ENCODE measurements around the gene AFG3L2.

The AFG3L2 gene

DNA sequence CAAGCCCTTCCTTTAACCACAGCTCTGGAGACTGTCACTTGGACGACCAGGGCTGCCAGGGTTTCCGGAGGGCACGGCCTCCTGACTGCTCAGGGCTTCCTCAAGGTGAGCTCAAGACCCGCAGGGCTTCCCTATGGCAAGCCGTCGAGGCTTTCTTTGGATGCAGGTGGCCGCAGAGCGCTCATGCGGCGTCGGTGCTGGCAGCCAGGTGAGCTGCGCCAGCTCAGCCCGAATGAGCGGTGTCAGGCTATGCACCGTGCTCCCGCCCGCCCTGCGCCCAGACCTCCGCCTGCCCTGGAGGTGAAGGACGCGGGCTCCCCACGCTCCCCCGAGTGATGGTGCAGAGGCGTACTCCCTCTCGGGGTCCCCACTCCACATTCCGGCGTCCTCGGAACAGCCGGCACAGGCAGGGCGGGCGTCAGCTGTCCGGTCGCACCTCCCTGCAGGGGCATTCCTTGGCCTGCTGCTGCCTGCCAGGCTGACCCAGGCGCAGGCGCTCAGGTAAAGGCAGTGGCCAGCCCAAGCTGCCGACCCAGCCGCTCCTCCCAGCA, 89.8 kb downstream of the AFG3L2 start:
- peak overlapping the region; percentile 72 for H3K4me3 ChIP-seq (ENCODE audit: low read depth, low read length)
- no peaks in the 10 kb centered on the region for H3K9me3 ChIP-seq (ENCODE audit: control insufficient read depth, insufficient read depth, low read length)
- peaks cover 29% of the 10 kb centered on the region for H3K27me3 ChIP-seq (ENCODE audit: control insufficient read depth, insufficient read depth, low read length)
- peaks cover 19% of the 10 kb centered on the region for H3K4me1 ChIP-seq (ENCODE audit: control insufficient read depth, insufficient read depth, low read length)
- no peak overlapping the region for H3K27ac ChIP-seq (ENCODE audit: low read depth, low read length)
- no peak overlapping the region for H3K9ac ChIP-seq (ENCODE audit: low read depth, low read length)
- H3K36me3 ChIP-seq (ENCODE audit: control insufficient read depth, insufficient read depth, low read length) = no peaks in the 10 kb centered on the region

DNA sequence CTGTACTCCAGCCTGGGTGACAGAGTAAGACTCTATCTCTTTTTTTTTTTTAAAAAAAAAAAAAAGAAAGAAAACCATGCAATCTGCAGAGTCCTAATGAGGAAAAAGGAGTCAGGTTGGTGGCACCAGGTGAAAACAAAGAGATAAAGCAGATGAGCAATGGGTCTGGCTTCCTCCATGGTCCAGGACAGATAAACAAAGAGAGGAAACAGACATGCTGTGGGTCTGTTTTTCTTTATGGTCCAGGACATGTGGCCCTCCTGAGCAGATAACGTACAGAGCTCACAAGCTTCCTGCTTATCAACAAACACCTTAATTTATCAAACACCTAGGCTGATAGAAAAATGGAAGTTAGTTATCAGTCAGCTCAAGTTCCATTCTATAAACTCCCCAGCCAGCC, 93.4 kb downstream of the AFG3L2 start:
- peaks cover 19% of the 10 kb centered on the region for H3K4me1 ChIP-seq (ENCODE audit: control insufficient read depth, insufficient read depth, low read length)
- H3K4me3 ChIP-seq (ENCODE audit: low read depth, low read length) = no peak overlapping the region
- peaks cover 25% of the 10 kb centered on the region for H3K27me3 ChIP-seq (ENCODE audit: control insufficient read depth, insufficient read depth, low read length)
- no peaks in the 10 kb centered on the region for H3K36me3 ChIP-seq (ENCODE audit: control insufficient read depth, insufficient read depth, low read length)
- H3K27ac ChIP-seq (ENCODE audit: low read depth, low read length) = no peak overlapping the region
- H3K9ac ChIP-seq (ENCODE audit: low read depth, low read length) = no peak overlapping the region
- H3K9me3 ChIP-seq (ENCODE audit: control insufficient read depth, insufficient read depth, low read length) = no peaks in the 10 kb centered on the region

DNA sequence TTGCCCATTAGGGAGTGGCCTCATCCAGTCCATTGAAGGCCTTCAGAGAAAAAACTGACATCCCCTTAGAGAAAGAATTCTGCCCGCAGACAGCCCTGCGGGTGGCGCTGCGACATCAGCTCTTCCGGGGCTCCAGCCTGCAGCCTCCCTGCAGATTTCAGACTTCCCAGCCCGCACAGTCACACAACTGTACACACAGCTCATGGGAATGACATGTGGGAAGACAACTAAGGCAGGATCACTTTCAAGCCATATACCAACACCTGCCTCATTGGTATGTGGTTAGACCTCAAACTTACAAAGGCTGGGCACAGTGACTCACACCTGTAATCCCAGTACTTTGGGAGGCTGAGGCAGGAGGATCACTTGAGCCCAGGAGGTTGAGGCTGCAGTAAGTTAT, 93.8 kb downstream of the AFG3L2 start:
- Histone ChIP-seq H3K36me3 (ENCODE audit: control insufficient read depth, insufficient read depth, low read length) (no peaks in the 10 kb centered on the region), H3K27me3 (ENCODE audit: control insufficient read depth, insufficient read depth, low read length) (peaks cover 24% of the 10 kb centered on the region), H3K27ac (ENCODE audit: low read depth, low read length) (no peak overlapping the region), H3K9me3 (ENCODE audit: control insufficient read depth, insufficient read depth, low read length) (no peaks in the 10 kb centered on the region), H3K4me3 (ENCODE audit: low read depth, low read length) (no peak overlapping the region), H3K9ac (ENCODE audit: low read depth, low read length) (no peak overlapping the region), H3K4me1 (ENCODE audit: control insufficient read depth, insufficient read depth, low read length) (peaks cover 19% of the 10 kb centered on the region)

DNA sequence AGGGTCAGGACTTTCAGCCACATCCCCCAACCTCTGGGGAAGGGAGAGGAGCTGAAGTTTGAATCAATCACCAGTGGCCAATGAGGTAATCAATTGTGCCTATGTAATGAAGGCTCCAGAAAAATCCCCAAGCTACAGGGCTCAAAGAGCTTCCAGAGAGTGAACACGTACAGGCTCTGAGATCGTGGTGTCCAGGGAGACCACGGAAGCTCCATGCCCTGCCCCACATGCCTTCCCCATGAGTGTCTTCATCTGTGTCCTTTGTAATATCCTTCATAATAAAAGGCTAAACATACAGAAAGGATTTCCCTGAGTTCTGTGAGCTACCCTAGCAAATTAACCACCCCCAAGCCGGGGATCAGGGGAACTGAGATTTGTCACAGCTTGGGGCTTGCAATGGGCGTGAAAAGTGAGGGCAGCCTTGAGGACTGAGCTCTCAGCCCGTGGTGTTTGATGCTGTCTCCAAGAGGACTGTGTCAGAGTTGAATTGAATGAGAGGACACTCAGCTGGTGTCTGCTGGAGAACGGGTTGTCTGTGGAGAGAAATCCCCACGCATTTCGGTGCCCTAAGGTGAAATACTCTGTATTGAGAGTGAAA, 94.5 kb downstream of the AFG3L2 start:
- peak overlapping the region; percentile 22 for H3K27ac ChIP-seq (ENCODE audit: low read depth, low read length)
- H3K4me1 ChIP-seq (ENCODE audit: control insufficient read depth, insufficient read depth, low read length) = peaks cover 16% of the 10 kb centered on the region
- no peak overlapping the region for H3K4me3 ChIP-seq (ENCODE audit: low read depth, low read length)

GRCh38 chr18:12281861-12282260, 95.2 kb downstream of the AFG3L2 start:
- H3K9me3 ChIP-seq (ENCODE audit: control insufficient read depth, insufficient read depth, low read length) = no peaks in the 10 kb centered on the region
- no peak overlapping the region for H3K27ac ChIP-seq (ENCODE audit: low read depth, low read length)
- H3K4me3 ChIP-seq (ENCODE audit: low read depth, low read length) = no peak overlapping the region
- H3K27me3 ChIP-seq (ENCODE audit: control insufficient read depth, insufficient read depth, low read length) = peaks cover 10% of the 10 kb centered on the region
- H3K36me3 ChIP-seq (ENCODE audit: control insufficient read depth, insufficient read depth, low read length) = no peaks in the 10 kb centered on the region
- no peak overlapping the region for H3K9ac ChIP-seq (ENCODE audit: low read depth, low read length)
- peaks cover 16% of the 10 kb centered on the region for H3K4me1 ChIP-seq (ENCODE audit: control insufficient read depth, insufficient read depth, low read length)

More for the DNA sequence above, 94.5 kb downstream of the AFG3L2 start:
- Histone ChIP-seq H3K27me3 (ENCODE audit: control insufficient read depth, insufficient read depth, low read length) (peaks cover 17% of the 10 kb centered on the region), H3K9ac (ENCODE audit: low read depth, low read length) (no peak overlapping the region), H3K36me3 (ENCODE audit: control insufficient read depth, insufficient read depth, low read length) (no peaks in the 10 kb centered on the region), H3K9me3 (ENCODE audit: control insufficient read depth, insufficient read depth, low read length) (no peaks in the 10 kb centered on the region)

DNA sequence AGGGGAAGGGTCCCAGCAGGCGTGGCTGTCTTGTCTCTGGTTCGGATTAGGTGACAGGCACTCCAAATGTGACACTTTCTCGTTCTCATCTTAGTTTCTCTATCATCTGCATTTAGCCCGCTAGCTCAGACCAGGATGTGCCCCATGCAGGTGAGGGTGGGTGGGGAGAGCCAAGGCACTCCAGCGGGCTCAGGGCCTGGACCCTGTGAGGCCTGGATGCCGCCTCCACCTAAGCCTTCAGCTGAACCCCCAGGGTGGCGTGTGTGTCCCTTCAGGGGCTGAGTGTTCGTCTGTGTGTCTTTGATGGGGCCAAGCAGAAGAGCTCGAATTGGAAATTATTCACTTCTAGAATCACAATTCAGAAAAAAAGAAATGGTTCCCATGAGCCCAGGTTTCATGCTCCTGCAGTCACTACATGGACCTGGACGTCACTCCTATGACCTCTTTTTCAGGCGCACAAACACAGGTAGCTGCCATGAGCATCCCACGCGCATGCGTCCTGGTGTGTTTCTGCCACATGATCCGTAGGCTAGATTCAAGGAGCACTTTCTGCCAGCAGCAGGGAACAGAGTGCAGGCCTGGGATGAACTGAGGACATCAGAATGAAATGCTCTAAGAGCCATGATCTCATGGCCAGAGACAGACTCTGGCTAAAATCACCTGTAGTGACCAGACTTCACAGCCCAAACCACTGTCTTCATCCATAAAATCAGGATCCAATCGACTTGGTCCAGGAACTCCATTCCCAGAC, 97.1 kb downstream of the AFG3L2 start:
- Histone ChIP-seq H3K27me3 (ENCODE audit: control insufficient read depth, insufficient read depth, low read length) (no peaks in the 10 kb centered on the region), H3K9me3 (ENCODE audit: control insufficient read depth, insufficient read depth, low read length) (no peaks in the 10 kb centered on the region), H3K9ac (ENCODE audit: low read depth, low read length) (peak overlapping the region; percentile 10; the same call in 1 of the 2 replicates), H3K36me3 (ENCODE audit: control insufficient read depth, insufficient read depth, low read length) (no peaks in the 10 kb centered on the region), H3K4me3 (ENCODE audit: low read depth, low read length) (no peak overlapping the region), H3K4me1 (ENCODE audit: control insufficient read depth, insufficient read depth, low read length) (peaks cover 16% of the 10 kb centered on the region), H3K27ac (ENCODE audit: low read depth, low read length) (peak overlapping the region; percentile 97)
